HEK293 (cell line): ENCODE measurements around the gene ABL2.
A peak's percentile ranks its signal among the peaks of the same experiment; 100 is the strongest.

ENCODE experiments used
- CTCF ChIA-PET: fragments of 350-600 bp; formaldehyde crosslinking; extraction: SDS; loops from one replicate; lab custom pipeline; 2021; ENCODE audit warnings: antibody characterized with exemption; lab: Yijun Ruan, JAX
- POLR2A ChIA-PET: fragments of 300-600 bp; formaldehyde crosslinking; extraction: SDS; loops from one replicate; lab custom pipeline; 2020; ENCODE audit warnings: antibody characterized with exemption, inconsistent platforms; lab: Yijun Ruan, JAX
- H3K27ac ChIP-seq: fragments of 200-500 bp; sonication (Bioruptor generic); 2 replicates; pipeline ENCODE4 v1.5.1; 2014; ENCODE audit warnings: low read depth, low read length, control low read depth, inconsistent platforms; ENCODE audit errors: extremely low read depth
- H3K36me3 ChIP-seq, 2 experiments: fragments of 200-500 bp in 1 of 2; sonication (Bioruptor generic) in 1 of 2; 1 replicate in 1 of 2; 2 replicates in 1 of 2; pipeline ENCODE4 v1.5.1; 2014 to 2017; ENCODE audit warnings: inconsistent platforms in 2 of 2, low read length in 2 of 2; ENCODE audit not compliant: control insufficient read depth in 2 of 2, insufficient read depth in 1 of 2
- H3K4me1 ChIP-seq: fragments of 200-500 bp; sonication (Bioruptor generic); 2 replicates; pipeline ENCODE4 v1.5.1; 2014; ENCODE audit warnings: mild to moderate bottlenecking, low read length, inconsistent platforms; ENCODE audit not compliant: control insufficient read depth, insufficient read depth
- H3K4me3 ChIP-seq: 2 replicates; pipeline ENCODE4 v1.5.1; 2011; ENCODE audit warnings: low read depth, mild to moderate bottlenecking, control low read depth, low read length, moderate library complexity
- H3K9me3 ChIP-seq: fragments of 200-500 bp; sonication (Bioruptor generic); 2 replicates; pipeline ENCODE4 v1.5.1; 2014; ENCODE audit warnings: low read depth, low read length, inconsistent platforms; ENCODE audit not compliant: control insufficient read depth, insufficient read depth
- IKZF3 ChIP-seq: fragments of 450-650 bp; IDR thresholded peaks from 2 replicates; pipeline ENCODE4 v1.5.0; 2018; ENCODE audit warnings: missing biosample characterization, mild to moderate bottlenecking, missing genetic modification characterization, moderate library complexity
- KLF9 ChIP-seq: fragments of 450-650 bp; formaldehyde crosslinking; IDR thresholded peaks from 2 replicates; pipeline ENCODE4 v1.5.1; 2016; ENCODE audit warnings: missing biosample characterization, missing genetic modification characterization, low read depth
- PATZ1 ChIP-seq: fragments of 450-650 bp; formaldehyde crosslinking; IDR thresholded peaks from 2 replicates; pipeline ENCODE4 v1.5.1; 2016; ENCODE audit warnings: missing biosample characterization, missing genetic modification characterization
- PRDM10 ChIP-seq: fragments of 450-650 bp; formaldehyde crosslinking; IDR thresholded peaks from 2 replicates; pipeline ENCODE4 v1.5.1; 2016; ENCODE audit warnings: missing biosample characterization, missing genetic modification characterization
- SCRT1 ChIP-seq: fragments of 450-650 bp; formaldehyde crosslinking; IDR thresholded peaks from 2 replicates; pipeline ENCODE4 v1.5.1; 2016; ENCODE audit warnings: missing biosample characterization, missing genetic modification characterization, borderline replicate concordance
- YY1 ChIP-seq: fragments of 450-650 bp; formaldehyde crosslinking; IDR thresholded peaks from 2 replicates; pipeline ENCODE4 v1.5.1; 2018; ENCODE audit warnings: missing biosample characterization, missing genetic modification characterization
- ZBTB20 ChIP-seq: fragments of 450-650 bp; formaldehyde crosslinking; IDR thresholded peaks from 2 replicates; pipeline ENCODE4 v1.5.1; 2016; ENCODE audit warnings: missing biosample characterization, missing genetic modification characterization
- ZBTB21 ChIP-seq: fragments of 450-650 bp; formaldehyde crosslinking; IDR thresholded peaks from 2 replicates; pipeline ENCODE4 v1.5.1; 2017; ENCODE audit warnings: missing biosample characterization, missing genetic modification characterization
- ZFP69B ChIP-seq: fragments of 450-650 bp; formaldehyde crosslinking; IDR thresholded peaks from 2 replicates; pipeline ENCODE4 v1.5.1; 2016; ENCODE audit warnings: missing biosample characterization, missing genetic modification characterization
- ZNF121 ChIP-seq: fragments of 450-650 bp; formaldehyde crosslinking; IDR thresholded peaks from 2 replicates; pipeline ENCODE4 v1.5.1; 2016; ENCODE audit warnings: missing biosample characterization, missing genetic modification characterization
- ZNF132 ChIP-seq: fragments of 450-650 bp; formaldehyde crosslinking; IDR thresholded peaks from 2 replicates; pipeline ENCODE4 v1.5.1; 2017; ENCODE audit warnings: missing biosample characterization, missing genetic modification characterization, borderline replicate concordance
- ZNF174 ChIP-seq: fragments of 450-650 bp; formaldehyde crosslinking; IDR thresholded peaks from 2 replicates; pipeline ENCODE4 v1.5.0; 2017; ENCODE audit warnings: missing biosample characterization, mild to moderate bottlenecking, missing genetic modification characterization
- ZNF2 ChIP-seq: fragments of 450-650 bp; formaldehyde crosslinking; IDR thresholded peaks from 2 replicates; pipeline ENCODE4 v1.5.1; 2016; ENCODE audit warnings: missing biosample characterization, missing genetic modification characterization
- ZNF280C ChIP-seq: fragments of 450-650 bp; formaldehyde crosslinking; IDR thresholded peaks from 2 replicates; pipeline ENCODE4 v1.5.1; 2016; ENCODE audit warnings: missing biosample characterization, missing genetic modification characterization
- ZNF398 ChIP-seq: fragments of 450-650 bp; formaldehyde crosslinking; IDR thresholded peaks from 2 replicates; pipeline ENCODE4 v1.5.1; 2017; ENCODE audit warnings: missing biosample characterization, missing genetic modification characterization
- ZNF660 ChIP-seq: fragments of 450-650 bp; IDR thresholded peaks from 2 replicates; pipeline ENCODE4 v1.5.1; 2018; ENCODE audit warnings: missing biosample characterization, mild to moderate bottlenecking, missing genetic modification characterization
- ZNF830 ChIP-seq: fragments of 450-650 bp; IDR thresholded peaks from 2 replicates; pipeline ENCODE4 v1.5.0; 2018; ENCODE audit warnings: missing biosample characterization, missing genetic modification characterization, low read depth, mild to moderate bottlenecking, moderate library complexity
- ZSCAN16 ChIP-seq: fragments of 450-650 bp; formaldehyde crosslinking; IDR thresholded peaks from 2 replicates; pipeline ENCODE4 v1.5.1; 2016; ENCODE audit warnings: missing biosample characterization, missing genetic modification characterization
- ZSCAN23 ChIP-seq: fragments of 450-650 bp; formaldehyde crosslinking; IDR thresholded peaks from 2 replicates; pipeline ENCODE4 v1.5.1; 2016; ENCODE audit warnings: missing biosample characterization, missing genetic modification characterization

The ABL2 gene

GRCh38 chr1:179229214-179230140, at the start of gene ABL2 (continued):
- TF ChIP-seq ZNF132 (tag by site-specific recombination), result no peak
- peak; percentile 40; the same call in 1 of the 2 replicates for TF ChIP-seq ZBTB20 (tag by site-specific recombination)
- peak; percentile 14; the same call in 1 of the 2 replicates for TF ChIP-seq ZSCAN16 (tag by site-specific recombination)
- TF ChIP-seq PATZ1 (tag by site-specific recombination), result peak; percentile 82
- 0 out of 2 replicates have a peak, but pooled peaks have one; percentile 45 for TF ChIP-seq SCRT1 (tag by site-specific recombination)
- peak; percentile 57; the same call in 1 of the 2 replicates for TF ChIP-seq ZNF398
- TF ChIP-seq YY1 (tag by site-specific recombination), result peak; percentile 55
- TF ChIP-seq ZNF660 (tag by site-specific recombination), result 0 out of 2 replicates have a peak, but pooled peaks have one; percentile 46
- TF ChIP-seq ZNF830, result no peak
- no peak for TF ChIP-seq IKZF3 (tag by site-specific recombination)
- TF ChIP-seq ZFP69B (tag by site-specific recombination), result peak; percentile 66
- TF ChIP-seq KLF9 (tag by site-specific recombination), result peak; percentile 81
- peak; percentile 73 for TF ChIP-seq PRDM10 (tag by site-specific recombination)

- H3K9me3 ChIP-seq, result no peaks in the 10 kb centered on the region
- CTCF ChIA-PET, result interaction anchor here (0.7 kb wide), 1 partner anchor 101 kb away, joined by 3 read pairs; no protein-coding TSS in a partner anchor
- TF ChIP-seq ZNF2 (tag by site-specific recombination) (no peak), ZNF174 (tag by site-specific recombination) (no peak), ZSCAN23 (tag by site-specific recombination) (no peak), ZNF280C (no peak), ZBTB21 (tag by site-specific recombination) (no peak), ZNF121 (tag by site-specific recombination) (no peak)
- TF ChIP-seq, all 188 proteins: peak for 0
- Histone ChIP-seq H3K27ac (no peak overlapping the region), H3K4me3 (no peak overlapping the region), H3K36me3 (no peaks in the 10 kb centered on the region), H3K4me1 (no peaks in the 10 kb centered on the region)
- POLR2A ChIA-PET, result no interaction called here
Measured at GRCh38 chr1:179278920-179279319, 49.4 kb upstream of the ABL2 start.
